ENCODE data around the gene GADD45G. TPM values are rescaled to one million over a fixed set of nuclear protein-coding genes. Genes with fewer than 3 reads are reported as not detected.

Gene GADD45G
- total and polyA plus RNA-seq, 10 of the 15 experiments (the other 5 are each of a cell fraction or from before 2014, with no cell fraction given): 0.07 to 1.00 (median 0.29) TPM; not detected in 4

- TF ChIP-seq EED (IDR thresholded peaks at IDR 0.05; ENCODE audit: low read depth) (no peak), EZH2 (IDR thresholded peaks at IDR 0.05; ENCODE audit: borderline replicate concordance, control insufficient read depth, low read depth, low read length) (peak; percentile 57; the same call in 1 of the 2 replicates), CEBPZ (IDR thresholded peaks at IDR 0.05; ENCODE audit: low read depth, low read length) (no peak), IKZF1 (conservative IDR thresholded peaks at IDR 0.05) (0 out of 2 replicates have a peak, but pooled peaks have one; percentile 6), SMARCA5 (IDR thresholded peaks at IDR 0.05) (no peak), EP300 (IDR thresholded peaks at IDR 0.05; ENCODE audit: borderline replicate concordance in 1 of 2, control insufficient read depth in 1 of 2, low read depth in 2 of 2, low read length in 2 of 2) (no peak), CTCF (IDR thresholded peaks at IDR 0.05 in 2 of 3, conservative IDR thresholded peaks at IDR 0.05 in 1 of 3; ENCODE audit: control insufficient read depth in 2 of 3, extremely low read depth in 1 of 3, insufficient read depth in 1 of 3, low read depth in 3 of 3, low read length in 3 of 3) (no peak; a peak in 1 of 6 replicates), ZZZ3 (IDR thresholded peaks at IDR 0.05; ENCODE audit: control insufficient read depth, insufficient read length, low read depth) (no peak), BMI1 (IDR thresholded peaks at IDR 0.05; ENCODE audit: borderline replicate concordance) (no peak), HSF1 (IDR thresholded peaks at IDR 0.05; ENCODE audit: low read depth, low read length) (no peak), NR2C1 (IDR thresholded peaks at IDR 0.05) (no peak), PKNOX1 (IDR thresholded peaks at IDR 0.05) (no peak), GABPA (IDR thresholded peaks at IDR 0.05; ENCODE audit: low read depth) (no peak), ZSCAN29 (IDR thresholded peaks at IDR 0.05) (peak; percentile 96), ZBTB33 (IDR thresholded peaks at IDR 0.05) (no peak), ZNF207 (IDR thresholded peaks at IDR 0.05; ENCODE audit: borderline replicate concordance) (no peak), POLR2AphosphoS2 (IDR thresholded peaks at IDR 0.05; ENCODE audit: low read depth, low read length) (no peak), SREBF1 (IDR thresholded peaks at IDR 0.05; ENCODE audit: low read length) (no peak), SREBF2 (IDR thresholded peaks at IDR 0.05; ENCODE audit: low read length) (no peak)
These were observed 745 bp downstream of the GADD45G start (continued) for GRCh38 chr9:89605465-89606048.

Data from GM12878 (cell line).